ENCODE measurements around the gene TMCC2.
"Not testable (repeated sequence)": the region's sequence is repeated elsewhere in the genome, so short reads cannot be mapped to it uniquely, and the experiment has no call there.

Gene TMCC2

GRCh38 chr1:205261946-205262691 is 34.4 kb downstream of the TMCC2 start:
- DNase-seq = no peak

DNA sequence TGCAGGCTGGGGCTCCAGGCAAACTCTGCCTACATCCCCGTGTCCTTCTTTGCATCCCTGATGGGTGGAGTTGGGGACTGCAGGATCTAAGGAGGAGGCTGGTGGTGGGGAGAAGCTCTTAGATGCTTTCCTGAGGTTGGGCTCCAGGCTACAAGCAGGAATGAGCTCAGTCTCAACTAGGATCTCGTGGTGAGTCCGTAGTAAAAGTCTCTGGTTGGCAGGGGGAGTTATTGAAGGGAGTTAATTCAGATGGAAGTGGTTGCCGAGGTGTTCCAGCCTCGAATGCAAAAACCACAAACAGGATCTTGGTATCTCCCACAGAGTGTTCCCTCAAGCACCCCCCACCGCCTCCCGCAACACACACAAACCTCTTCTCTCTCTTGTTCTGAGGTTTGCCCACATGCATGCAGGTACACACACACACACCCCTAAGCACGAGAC is 35.0 kb downstream of the TMCC2 start:
- no peak for DNase-seq

DNA sequence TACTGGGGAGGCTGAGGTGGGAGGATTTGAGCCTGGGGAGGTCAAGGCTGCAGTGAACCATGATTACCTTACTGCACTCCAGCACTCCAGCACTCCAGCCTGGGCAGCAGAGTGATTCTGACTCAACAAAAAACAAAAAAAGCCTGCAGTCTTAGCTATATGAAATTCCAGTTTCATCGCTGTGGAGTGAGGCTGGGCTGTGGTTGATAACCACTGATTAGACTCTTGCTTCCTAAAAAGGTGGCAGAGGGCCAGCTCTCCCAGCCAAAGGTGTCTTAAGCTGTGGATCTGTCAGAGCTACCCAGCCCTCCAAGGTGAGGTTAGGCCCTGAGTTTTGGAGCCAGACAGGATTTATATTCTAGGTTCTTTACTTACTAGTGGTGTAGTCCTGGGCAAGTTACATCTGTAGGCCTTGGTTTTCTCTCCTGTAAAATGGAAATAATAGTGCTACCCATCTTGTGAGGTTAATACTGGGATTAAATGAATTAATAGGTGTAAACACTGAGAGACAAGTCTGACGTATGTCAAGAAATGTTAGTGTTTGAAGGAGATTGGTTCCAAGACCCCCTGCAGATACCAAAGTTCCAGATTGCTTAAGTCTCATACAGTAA is 35.9 kb downstream of the TMCC2 start:
- no peak for DNase-seq

DNA sequence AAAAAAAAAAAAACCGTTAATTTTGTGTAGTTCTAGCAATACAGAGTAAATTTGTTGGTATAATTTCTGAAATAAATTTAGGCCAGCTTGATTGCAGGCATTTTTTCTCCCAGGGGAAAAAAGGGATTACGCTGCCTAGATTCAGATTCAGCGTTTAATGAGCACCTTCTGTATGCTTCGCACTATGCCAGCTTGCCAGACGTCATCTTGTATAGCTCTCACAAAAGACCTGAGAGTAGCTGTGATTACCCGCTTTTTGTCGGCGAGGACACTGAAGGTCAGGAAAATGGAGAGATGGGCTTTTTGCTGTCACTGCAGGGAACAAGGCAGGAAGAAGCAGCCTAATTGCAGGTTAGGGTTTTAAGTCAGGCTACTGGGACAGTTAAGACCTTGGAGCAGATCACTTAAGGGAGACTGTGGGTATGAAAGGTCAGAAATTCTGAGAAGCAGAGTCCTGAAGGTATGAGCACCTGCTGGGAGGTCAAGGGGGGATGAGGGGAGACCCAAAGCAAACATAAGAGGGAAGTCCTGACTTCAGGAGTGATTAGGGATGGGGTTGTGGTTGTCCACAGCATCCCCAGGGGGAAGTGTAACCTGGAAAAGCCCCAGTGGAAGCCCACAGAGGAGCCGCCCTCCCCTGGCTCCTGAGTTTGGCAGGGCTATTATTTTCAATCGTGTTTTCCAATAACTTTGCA is 39.0 kb downstream of the TMCC2 start:
- DNase-seq = no peak

GRCh38 chr1:205267306-205267902 is 39.7 kb downstream of the TMCC2 start:
- no peak for DNase-seq

GRCh38 chr1:205268846-205269680 is 41.3 kb downstream of the TMCC2 start:
- no peak for DNase-seq

DNA sequence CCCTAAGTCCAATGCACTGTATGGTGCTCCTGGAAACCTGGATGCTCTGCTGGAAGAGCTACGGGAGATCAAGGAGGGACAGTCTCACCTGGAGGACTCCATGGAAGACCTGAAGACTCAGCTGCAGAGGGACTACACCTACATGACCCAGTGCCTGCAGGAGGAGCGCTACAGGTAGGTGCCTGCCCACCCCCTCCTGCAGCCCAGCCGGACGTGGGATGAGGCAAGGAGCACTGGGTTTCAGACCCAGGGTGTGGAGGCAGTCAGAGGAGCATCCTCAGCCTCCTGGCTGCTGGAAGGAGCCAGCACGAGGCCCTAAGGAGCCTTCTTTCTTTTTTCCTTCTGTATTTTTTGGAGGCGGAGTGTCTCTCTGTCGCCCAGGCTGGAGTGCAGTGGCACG is 42.0 kb downstream of the TMCC2 start:
- no peak for DNase-seq

DNA sequence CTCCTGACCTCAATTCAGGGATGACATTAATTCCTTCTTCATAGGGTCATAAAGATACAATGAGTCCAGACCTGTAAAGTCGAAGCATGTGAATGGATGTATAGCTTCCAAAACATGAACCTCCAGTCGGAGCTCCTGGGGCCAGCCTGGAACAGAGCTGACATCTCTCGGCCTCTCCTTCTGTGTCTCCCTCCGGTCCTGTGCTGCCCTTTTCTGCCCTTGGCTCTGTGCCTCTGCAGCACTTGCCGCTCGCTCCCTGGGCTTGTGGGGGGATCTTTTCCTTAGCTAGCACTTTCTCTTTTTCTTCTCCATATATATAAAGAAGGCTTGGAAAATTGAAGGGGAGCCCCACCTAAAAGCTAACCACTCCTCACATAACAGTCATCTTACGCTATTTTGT is 42.5 kb downstream of the TMCC2 start:
- no peak for DNase-seq

- DNase-seq = peak; percentile 99
These were observed 43.0 kb downstream of the TMCC2 start for GRCh38 chr1:205270764-205271163.

DNA sequence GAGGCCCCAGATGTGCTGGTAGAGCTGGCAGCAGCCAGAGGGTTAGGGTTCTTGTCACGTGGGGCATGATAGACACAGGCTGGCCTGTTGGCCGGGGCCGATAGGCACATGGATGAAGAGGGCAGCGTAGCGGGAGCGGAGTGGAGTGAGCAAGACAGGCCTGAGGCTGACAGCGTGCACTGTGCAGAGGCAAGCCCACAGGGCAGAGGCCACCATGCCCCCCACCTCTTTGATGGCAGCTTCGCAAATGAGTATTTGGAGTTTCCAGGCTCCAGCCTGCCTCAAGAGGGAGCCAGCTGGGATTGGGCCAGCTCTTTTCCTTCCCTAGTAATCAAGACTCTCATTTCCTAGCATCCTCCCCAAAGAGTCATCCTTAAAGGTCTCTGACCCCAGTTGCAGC is 43.5 kb downstream of the TMCC2 start:
- DNase-seq = no peak

DNA sequence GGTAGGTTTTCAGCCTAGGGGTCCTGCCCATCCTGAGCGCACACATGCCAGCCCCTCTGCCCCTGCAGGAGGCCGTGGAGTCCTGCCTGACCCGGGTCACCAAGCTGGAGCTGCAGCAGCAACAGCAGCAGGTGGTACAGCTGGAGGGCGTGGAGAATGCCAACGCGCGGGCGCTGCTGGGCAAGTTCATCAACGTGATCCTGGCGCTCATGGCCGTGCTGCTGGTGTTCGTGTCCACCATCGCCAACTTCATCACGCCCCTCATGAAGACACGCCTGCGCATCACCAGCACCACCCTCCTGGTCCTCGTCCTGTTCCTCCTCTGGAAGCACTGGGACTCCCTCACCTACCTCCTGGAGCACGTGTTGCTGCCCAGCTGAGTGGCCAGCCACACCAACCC is 44.0 kb downstream of the TMCC2 start:
- DNase-seq = no peak

GRCh38 chr1:205272536-205272935 is 44.8 kb downstream of the TMCC2 start:
- peak; percentile 27 for DNase-seq

DNA sequence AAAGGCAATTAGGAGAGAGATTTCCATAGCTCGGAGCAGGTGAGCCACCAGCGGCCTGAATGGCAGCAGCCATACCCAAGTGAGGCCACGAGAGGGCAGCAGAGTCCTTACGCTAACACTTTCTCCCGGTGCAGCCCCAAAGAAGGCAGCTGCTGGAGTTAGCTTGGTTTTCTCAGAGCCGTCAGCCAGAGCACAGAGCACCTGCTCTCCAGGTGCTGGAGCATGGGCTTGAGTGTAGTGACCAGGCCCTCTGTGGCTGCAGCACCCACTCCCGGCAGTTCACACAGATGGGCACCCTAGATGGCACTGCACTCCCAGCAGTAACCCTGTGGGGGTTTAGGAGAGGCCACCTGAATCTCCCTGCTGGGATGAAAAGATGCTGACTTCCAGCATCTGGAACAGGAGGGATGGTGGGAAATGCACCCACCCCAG is 45.8 kb downstream of the TMCC2 start:
- peak; percentile 96 for DNase-seq

DNA sequence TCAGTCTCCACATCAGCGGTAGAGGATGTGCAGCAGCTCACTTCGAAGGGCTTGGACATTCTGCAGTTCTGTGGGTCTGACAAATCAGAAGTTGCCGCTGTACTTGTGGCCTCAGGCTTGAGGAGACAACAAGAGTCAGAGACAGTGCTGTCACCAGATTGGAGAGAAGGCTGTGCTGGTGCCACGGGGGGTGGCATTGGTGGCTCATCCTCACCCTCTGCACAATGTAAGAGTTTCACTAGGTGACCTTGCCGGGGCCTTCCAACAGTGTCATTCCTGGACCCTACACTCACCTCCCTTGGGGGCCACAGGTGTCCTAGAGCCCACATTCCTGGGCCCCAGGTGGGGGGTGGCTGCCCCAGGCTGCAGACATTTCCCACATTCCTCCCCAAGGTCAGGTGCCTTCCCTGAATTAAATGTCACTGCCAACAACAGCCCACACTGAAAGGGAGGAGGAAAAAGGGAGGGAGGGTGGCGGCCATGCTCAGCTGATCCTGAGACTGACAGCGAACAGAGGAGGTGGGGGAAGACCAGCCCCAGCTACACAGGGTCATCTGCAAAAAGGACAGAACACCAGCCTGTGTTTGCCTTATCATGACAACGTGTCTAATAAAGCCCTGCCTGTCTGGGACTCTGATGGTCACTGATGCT is 46.4 kb downstream of the TMCC2 start:
- DNase-seq = peak; percentile 62

DNA sequence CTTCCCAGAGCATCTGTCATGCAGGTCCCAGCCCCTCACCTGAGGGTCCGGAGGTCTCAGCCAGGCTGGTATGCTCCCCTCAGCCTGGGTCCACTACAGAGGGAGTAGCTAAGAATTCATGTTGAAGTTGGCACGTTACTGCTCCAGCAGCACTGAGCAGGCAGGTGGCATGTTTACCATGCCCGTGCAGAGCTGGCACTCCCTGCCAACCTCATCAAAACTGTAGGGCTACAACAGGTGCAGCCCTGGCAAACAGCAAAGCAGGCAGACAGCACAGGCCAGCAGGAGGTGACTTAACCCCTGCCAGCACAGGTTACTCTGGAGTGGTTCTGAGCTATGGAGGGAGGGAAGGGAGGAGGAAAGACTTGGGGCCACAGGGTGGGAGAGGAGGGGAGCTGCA is 47.4 kb downstream of the TMCC2 start:
- peak; percentile 88 for DNase-seq

- DNase-seq = no peak
These were observed 48.4 kb downstream of the TMCC2 start for GRCh38 chr1:205275916-205276688.

DNA sequence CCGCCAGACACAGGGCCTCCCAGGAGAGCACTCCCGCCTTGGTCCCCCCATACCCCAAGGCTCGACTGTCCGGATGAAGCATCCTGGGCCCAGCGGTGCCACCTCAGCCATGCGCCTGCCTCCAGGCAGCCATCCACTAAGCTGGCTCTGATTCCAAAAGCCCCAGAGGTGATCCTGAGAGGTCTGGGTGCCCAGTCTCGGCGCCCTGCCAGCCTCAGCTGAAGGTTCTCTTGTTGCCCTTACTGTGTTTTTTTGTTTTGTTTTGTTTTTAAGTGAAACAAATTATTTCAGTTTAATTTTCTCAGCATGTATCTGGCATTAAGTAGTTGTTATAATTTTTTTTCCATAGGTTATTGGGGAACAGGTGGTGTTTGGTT is 48.9 kb downstream of the TMCC2 start:
- DNase-seq = no peak

- DNase-seq = no peak
These were observed 52.2 kb downstream of the TMCC2 start for GRCh38 chr1:205279986-205280385.

- DNase-seq = not testable (repeated sequence)
These were observed 53.1 kb downstream of the TMCC2 start for GRCh38 chr1:205280666-205281395.

- no peak for DNase-seq
These were observed 55.8 kb downstream of the TMCC2 start for GRCh38 chr1:205283270-205284147.

All from DMS53 (cell line).